Measurements from ENCODE around the gene MAP1LC3A. TPM values are rescaled to one million over a fixed set of nuclear protein-coding genes. Genes with fewer than 3 reads are reported as not detected.
"Not testable (repeated sequence)": the region's sequence is repeated elsewhere in the genome, so short reads cannot be mapped to it uniquely, and the experiment has no call there.

The MAP1LC3A gene
- 137 TPM for total RNA-seq
- long read RNA-seq, transcript MAP1LC3A-201 (4 exons, 1,574 nt), result major isoform, 140 of 171 reads
- long read RNA-seq, transcript MAP1LC3A-203 (5 exons, 698 nt), result minor isoform, 5 of 171 reads
- long read RNA-seq, partial matches to known transcripts, result 10 of 171 reads
- long read RNA-seq, other reads (novel, unspliced or antisense), result 15 of 171 reads

- DNase-seq, result peak; percentile 98
- intact Hi-C loops (cut with micrococcal nuclease), result no loop called here
- ATAC-seq, result peak; percentile 94
Measured at GRCh38 chr20:34558320-34559218, at the start of gene MAP1LC3A. Gene MAP1LC3A (plus strand): TSS chr20:34558718. CDS start chr20:34558869, 151 bp downstream.

- no peak for ATAC-seq
- intact Hi-C loops (cut with micrococcal nuclease), result no loop called here
Measured at GRCh38 chr20:34510575-34510974, 47.9 kb upstream of the MAP1LC3A start.

DNA sequence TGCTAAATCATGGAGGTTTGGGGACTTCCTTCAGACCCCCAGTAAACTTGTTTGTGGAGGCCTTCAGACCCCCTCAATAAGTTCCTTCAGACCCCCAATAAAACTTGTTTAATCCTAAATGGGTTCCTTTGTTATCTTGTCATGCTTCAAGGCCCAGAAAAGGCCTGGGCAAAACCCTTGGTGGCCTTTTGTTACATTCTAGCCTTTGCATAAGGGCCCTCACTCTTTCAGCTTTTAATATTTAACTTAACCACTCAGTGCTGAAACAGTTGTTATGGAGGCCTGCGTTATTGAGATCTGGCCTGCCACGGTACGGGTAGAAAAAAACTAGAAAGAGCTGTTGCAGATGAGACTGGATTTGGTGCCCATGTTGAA is 46.6 kb upstream of the MAP1LC3A start:
- DNase-seq (no peak), ATAC-seq (no peak)
- intact Hi-C loops (cut with micrococcal nuclease), result no loop called here

More at GRCh38 chr20:34510575-34510974, 47.9 kb upstream of the MAP1LC3A start:
- DNase-seq, result no peak

GRCh38 chr20:34512266-34512954 is 46.1 kb upstream of the MAP1LC3A start:
- no peak for DNase-seq
- intact Hi-C loops (cut with micrococcal nuclease), result no loop called here
- no peak for ATAC-seq

- ATAC-seq (no peak), DNase-seq (no peak)
- intact Hi-C loops (cut with micrococcal nuclease), result no loop called here
Measured at GRCh38 chr20:34512955-34513419, 45.5 kb upstream of the MAP1LC3A start.

- intact Hi-C loops (cut with micrococcal nuclease); DNase-seq; ATAC-seq: not testable (repeated sequence)
Measured at GRCh38 chr20:34514034-34514433, 44.5 kb upstream of the MAP1LC3A start.

DNA sequence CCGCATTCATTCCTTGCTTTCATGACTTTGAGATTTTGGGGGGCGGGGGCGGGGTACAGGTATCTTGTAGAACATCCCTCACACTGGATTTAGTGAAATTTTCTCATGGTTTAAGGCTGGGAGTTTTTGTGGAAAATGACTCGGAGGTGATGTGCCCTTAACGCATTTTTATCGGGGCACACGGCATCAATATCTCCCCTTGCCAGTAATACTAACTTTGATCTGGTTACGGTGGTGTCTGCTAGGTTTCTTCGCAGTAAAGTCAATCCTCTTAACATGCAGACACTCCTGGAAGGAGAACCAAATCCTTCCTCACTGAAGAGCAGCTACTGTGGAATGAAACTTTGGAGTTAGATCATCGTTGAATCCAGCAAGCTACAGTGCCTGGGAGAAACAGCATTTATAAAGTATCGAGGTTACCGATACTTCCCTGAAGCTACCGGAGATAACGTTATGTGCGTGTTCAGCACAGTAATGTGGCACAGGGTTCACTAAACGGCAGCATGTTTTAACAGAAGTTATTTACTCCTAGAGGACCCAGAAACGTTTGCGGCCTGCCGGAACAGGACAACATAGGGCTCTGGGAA is 43.5 kb upstream of the MAP1LC3A start:
- DNase-seq (no peak), ATAC-seq (no peak)
- intact Hi-C loops (cut with micrococcal nuclease), result no loop called here

DNA sequence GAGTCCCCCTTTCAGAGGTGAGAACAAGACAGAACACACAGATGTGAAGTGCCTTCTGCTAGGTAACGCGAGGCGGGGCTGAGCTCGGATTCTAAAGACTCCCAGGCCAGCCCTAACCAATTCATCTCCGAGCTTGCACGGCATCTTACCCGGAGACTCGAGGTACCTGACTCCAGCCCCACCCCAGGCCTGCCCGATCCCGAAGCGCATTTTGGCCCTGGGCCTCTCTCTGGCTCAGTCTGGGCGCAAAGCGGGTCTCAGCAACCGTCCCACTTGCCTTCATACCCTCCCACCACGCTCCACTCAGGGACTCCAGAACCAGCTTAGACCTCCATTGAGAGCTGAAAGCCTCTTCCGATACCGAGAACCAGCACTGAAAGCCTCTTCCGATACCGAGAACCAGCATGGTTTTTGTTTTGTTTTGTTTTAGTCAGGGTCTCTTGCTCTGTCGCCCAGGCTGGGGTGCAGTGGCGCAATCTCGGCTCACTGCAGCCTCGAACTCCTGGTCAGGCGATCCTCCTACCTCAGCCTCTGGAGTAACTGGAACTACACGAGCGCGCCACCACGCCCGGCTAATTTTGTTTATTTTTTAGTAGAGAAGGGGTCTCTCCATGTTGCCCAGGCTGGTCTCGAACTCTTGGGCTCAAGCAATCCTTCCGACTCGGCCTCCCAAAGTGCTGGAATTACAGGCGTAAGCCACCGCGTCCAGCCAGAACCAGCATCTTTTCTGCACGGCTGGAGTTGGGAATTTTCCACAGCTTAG is 42.9 kb upstream of the MAP1LC3A start:
- intact Hi-C loops (cut with micrococcal nuclease), result no loop called here
- ATAC-seq (peak; percentile 52), DNase-seq (peak; percentile 46)

DNA sequence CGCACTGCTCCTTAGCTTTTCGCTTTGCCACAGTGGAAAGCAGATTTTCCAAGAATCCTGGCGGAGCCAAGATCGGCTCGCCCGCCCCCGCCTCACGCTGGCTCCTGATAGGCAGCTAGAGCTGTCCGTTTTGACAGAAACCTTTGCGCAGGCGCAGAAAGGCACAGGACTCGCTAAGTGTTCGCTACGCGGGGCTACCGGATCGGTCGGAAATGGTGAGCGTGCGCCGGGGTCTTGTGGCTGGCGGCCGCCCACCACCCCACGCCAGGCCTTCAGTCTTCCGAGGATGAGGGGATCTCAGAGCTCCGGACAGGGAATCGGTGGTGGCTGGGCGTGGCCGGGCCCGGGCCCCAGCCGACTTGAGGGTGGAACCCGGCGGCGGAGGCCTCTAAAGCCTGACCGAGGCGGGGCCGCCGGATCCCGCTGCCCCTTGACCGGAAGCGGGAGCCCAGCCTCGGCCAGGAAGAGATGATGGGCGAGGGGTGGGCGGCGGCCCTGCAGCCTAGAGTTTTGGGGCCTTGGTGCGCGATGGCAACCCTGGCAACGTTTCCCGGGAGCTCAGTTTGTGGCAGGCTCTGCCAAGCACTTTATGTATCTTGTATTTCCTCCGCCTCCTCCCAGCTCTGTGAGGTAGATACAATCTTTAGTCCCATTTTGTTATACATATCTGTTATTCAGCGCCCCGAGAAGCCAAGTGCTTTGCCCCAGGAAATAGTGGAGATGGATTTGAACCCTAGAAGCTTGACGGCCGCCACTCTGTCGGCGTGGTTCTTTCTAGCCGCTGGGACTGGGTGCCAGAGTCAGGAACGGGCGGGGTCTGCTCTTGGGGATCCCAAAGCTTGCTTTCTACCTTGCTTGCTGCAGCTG is 42.0 kb upstream of the MAP1LC3A start, which contains the start of gene DYNLRB1:
Gene DYNLRB1, plus strand, starts transcription at position 176 of the 867 bp plus-strand sequence. Its CDS starts 37 bp downstream, at position 213.
- intact Hi-C loops (cut with micrococcal nuclease), result no loop called here
- peak; percentile 96 for ATAC-seq

GRCh38 chr20:34517114-34517505 is 41.4 kb upstream of the MAP1LC3A start:
- ATAC-seq (no peak), DNase-seq (no peak)
- intact Hi-C loops (cut with micrococcal nuclease), result no loop called here

More for the DNA sequence above, 42.0 kb upstream of the MAP1LC3A start, which contains the start of gene DYNLRB1:
- DNase-seq, result peak; percentile 98

DNA sequence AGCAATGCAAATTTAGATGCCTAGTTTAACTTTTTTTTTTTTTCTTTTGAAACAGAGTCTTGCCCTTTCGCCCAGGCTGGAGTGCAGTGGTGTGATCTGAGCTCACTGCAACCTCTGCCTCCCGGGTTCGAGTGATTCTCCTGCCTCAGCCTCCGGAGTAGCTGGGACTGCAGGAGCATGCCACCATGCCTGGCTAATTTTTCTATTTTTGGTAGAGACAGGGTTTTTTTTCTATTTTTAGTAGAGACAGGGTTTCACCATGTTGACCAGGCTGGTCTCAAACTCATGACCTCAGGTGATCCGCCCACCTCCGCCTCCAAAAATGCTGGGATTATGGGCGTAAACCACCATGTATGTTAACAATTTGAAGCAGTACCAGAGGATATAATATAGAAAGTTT is 39.7 kb upstream of the MAP1LC3A start:
- DNase-seq; intact Hi-C loops (cut with micrococcal nuclease); ATAC-seq: not testable (repeated sequence)

GRCh38 chr20:34519841-34520240 is 38.7 kb upstream of the MAP1LC3A start:
- DNase-seq; intact Hi-C loops (cut with micrococcal nuclease); ATAC-seq: not testable (repeated sequence)

GRCh38 chr20:34522969-34523871 is 35.3 kb upstream of the MAP1LC3A start:
- intact Hi-C loops (cut with micrococcal nuclease), result no loop called here
- DNase-seq, result no peak
- ATAC-seq, result peak; percentile 29

DNA sequence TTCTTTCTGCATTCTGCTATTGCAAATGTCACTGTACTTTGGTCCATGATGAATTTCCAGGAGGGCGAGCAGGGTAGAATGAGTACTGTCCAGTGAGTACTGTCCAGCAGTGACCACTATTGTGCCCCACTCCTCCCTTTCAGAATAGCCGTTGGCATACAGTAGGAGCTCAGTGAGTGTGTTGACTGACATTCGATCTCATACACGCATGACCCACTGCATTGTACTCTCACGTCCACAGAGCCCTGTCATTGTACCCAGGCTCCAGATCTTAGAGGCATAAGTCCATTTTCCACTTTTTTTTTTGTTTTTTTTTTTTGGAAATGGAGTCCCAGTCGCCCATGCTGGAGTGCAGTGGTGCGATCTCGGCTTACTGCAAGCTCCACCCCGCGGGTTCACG is 34.1 kb upstream of the MAP1LC3A start:
- DNase-seq (no peak), ATAC-seq (no peak)
- intact Hi-C loops (cut with micrococcal nuclease), result no loop called here

DNA sequence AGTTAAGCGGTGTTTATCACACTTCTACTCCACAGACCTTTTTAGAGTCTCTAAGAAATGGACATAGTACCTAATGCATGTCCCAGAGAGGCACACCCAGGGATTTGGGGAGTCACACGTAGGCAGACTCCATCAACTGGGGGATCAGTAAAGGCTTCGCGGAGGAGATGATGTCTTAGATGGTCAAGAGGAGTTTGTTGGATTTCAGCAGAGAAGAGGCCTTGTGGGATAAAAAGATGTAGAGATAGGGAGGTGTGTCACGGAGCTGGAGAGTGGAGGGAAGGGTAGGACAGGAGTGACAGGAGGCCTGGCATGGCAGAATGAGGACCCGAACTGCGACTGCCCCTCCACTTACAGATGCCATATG is 33.2 kb upstream of the MAP1LC3A start:
- intact Hi-C loops (cut with micrococcal nuclease), result no loop called here
- DNase-seq, result no peak
- ATAC-seq, result no peak

- DNase-seq, result peak; percentile 69
- peak; percentile 77 for ATAC-seq
- intact Hi-C loops (cut with micrococcal nuclease), result no loop called here
Measured at GRCh38 chr20:34525709-34526416, 32.7 kb upstream of the MAP1LC3A start.

Measured in left ventricle myocardium superior (tissue), 1 donor.